Measurements from ENCODE around the gene PTPRN2. TPM values are rescaled to one million over a fixed set of nuclear protein-coding genes. Genes with fewer than 3 reads are reported as not detected.
"Not testable (repeated sequence)": the region's sequence is repeated elsewhere in the genome, so short reads cannot be mapped to it uniquely, and the experiment has no call there.

PTPRN2 gene
- total RNA-seq, 2 experiments from 2014 or later: 0.46 to 0.51 TPM

GRCh38 chr7:157697287-157697686 lies 890.3 kb downstream of the PTPRN2 start:
- peaks cover 32% of the 10 kb centered on the region for H3K27me3 Mint-ChIP-seq
- intact Hi-C loops (cut with DNase I, micrococcal nuclease); CTCF ChIA-PET; H3K9me3 Mint-ChIP-seq (ENCODE audit: low read depth); ATAC-seq; H3K36me3 Mint-ChIP-seq (ENCODE audit: low read depth); POLR2A ChIA-PET; H3K4me3 Mint-ChIP-seq; DNase-seq; H3K27ac Mint-ChIP-seq; H3K4me1 Mint-ChIP-seq: not testable (repeated sequence)

DNA sequence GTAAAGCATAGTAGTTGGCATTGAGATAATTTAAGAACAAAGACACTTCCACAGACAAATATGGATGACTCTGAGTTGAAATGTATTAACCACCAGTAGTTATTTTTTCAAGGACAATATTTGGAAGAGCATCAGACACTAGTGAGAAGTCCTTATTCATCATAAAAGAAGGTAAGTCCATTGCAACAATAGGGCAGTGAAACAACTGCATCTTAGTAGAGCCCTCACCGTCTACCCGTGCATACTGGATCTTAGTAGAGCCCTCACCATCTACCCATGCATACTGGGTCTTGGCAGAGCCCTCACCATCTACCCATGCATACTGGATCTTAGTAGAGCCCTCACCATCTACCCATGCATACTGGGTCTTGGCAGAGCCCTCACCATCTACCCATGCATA lies 892.0 kb downstream of the PTPRN2 start:
- POLR2A ChIA-PET; H3K4me3 Mint-ChIP-seq; intact Hi-C loops (cut with DNase I, micrococcal nuclease); H3K4me1 Mint-ChIP-seq; CTCF ChIA-PET; H3K9me3 Mint-ChIP-seq (ENCODE audit: low read depth); ATAC-seq; H3K36me3 Mint-ChIP-seq (ENCODE audit: low read depth); DNase-seq; H3K27ac Mint-ChIP-seq: not testable (repeated sequence)
- peaks cover 33% of the 10 kb centered on the region for H3K27me3 Mint-ChIP-seq

- H3K27me3 Mint-ChIP-seq: peaks cover 28% of the 10 kb centered on the region
- CTCF ChIA-PET: no interaction called here
- no peak overlapping the region for H3K4me3 Mint-ChIP-seq
- DNase-seq (no peak), ATAC-seq (no peak)
- H3K27ac Mint-ChIP-seq: no peak overlapping the region
- POLR2A ChIA-PET: no interaction called here
- peaks cover 12% of the 10 kb centered on the region for H3K4me1 Mint-ChIP-seq
- H3K9me3 Mint-ChIP-seq (ENCODE audit: low read depth): no peaks in the 10 kb centered on the region
- H3K36me3 Mint-ChIP-seq (ENCODE audit: low read depth): no peaks in the 10 kb centered on the region
- intact Hi-C loops (cut with DNase I, micrococcal nuclease): no loop called here
Observed at GRCh38 chr7:157694376-157694665, 893.3 kb downstream of the PTPRN2 start.

GRCh38 chr7:157693521-157694375 lies 893.9 kb downstream of the PTPRN2 start:
- DNase-seq (no peak), ATAC-seq (no peak)
- Mint-ChIP-seq H3K27me3 (peaks cover 28% of the 10 kb centered on the region), H3K9me3 (ENCODE audit: low read depth) (no peaks in the 10 kb centered on the region), H3K27ac (no peak overlapping the region), H3K4me3 (no peak overlapping the region), H3K4me1 (peaks cover 12% of the 10 kb centered on the region), H3K36me3 (ENCODE audit: low read depth) (no peaks in the 10 kb centered on the region)
- ChIA-PET CTCF (no interaction called here), POLR2A (interaction anchor here (0.6 kb wide), 1 partner anchor 58 kb away, joined by 3 read pairs; no protein-coding TSS in a partner anchor)
- intact Hi-C loops (cut with DNase I, micrococcal nuclease): no loop called here

- intact Hi-C loops (cut with DNase I, micrococcal nuclease): no loop called here
- peaks cover 12% of the 10 kb centered on the region for H3K4me1 Mint-ChIP-seq
- ATAC-seq: no peak
- no peaks in the 10 kb centered on the region for H3K36me3 Mint-ChIP-seq (ENCODE audit: low read depth)
- no peak overlapping the region for H3K4me3 Mint-ChIP-seq
- no peaks in the 10 kb centered on the region for H3K9me3 Mint-ChIP-seq (ENCODE audit: low read depth)
- ChIA-PET POLR2A (interaction anchor here (0.6 kb wide), 1 partner anchor 57 kb away, joined by 3 read pairs; no protein-coding TSS in a partner anchor), CTCF (interaction anchor here (0.6 kb wide), 1 partner anchor 74 kb away, joined by 3 read pairs; no protein-coding TSS in a partner anchor)
- no peak overlapping the region for H3K27ac Mint-ChIP-seq
- no peak for DNase-seq
- peaks cover 34% of the 10 kb centered on the region for H3K27me3 Mint-ChIP-seq
Observed at GRCh38 chr7:157693071-157693520, 894.5 kb downstream of the PTPRN2 start.

GRCh38 chr7:157692460-157693011 lies 895.1 kb downstream of the PTPRN2 start:
- Mint-ChIP-seq H3K27me3 (peaks cover 36% of the 10 kb centered on the region), H3K4me1 (peaks cover 12% of the 10 kb centered on the region), H3K27ac (no peak overlapping the region), H3K36me3 (ENCODE audit: low read depth) (no peaks in the 10 kb centered on the region), H3K9me3 (ENCODE audit: low read depth) (no peaks in the 10 kb centered on the region), H3K4me3 (no peak overlapping the region)
- ChIA-PET POLR2A (no interaction called here), CTCF (interaction anchor here (0.6 kb wide), 1 partner anchor 73 kb away, joined by 3 read pairs; no protein-coding TSS in a partner anchor)
- DNase-seq: no peak
- intact Hi-C loops (cut with DNase I, micrococcal nuclease): no loop called here
- ATAC-seq: no peak

- peaks cover 15% of the 10 kb centered on the region for H3K4me1 Mint-ChIP-seq
- POLR2A ChIA-PET: no interaction called here
- no peaks in the 10 kb centered on the region for H3K9me3 Mint-ChIP-seq (ENCODE audit: low read depth)
- peak overlapping the region; percentile 19 for H3K4me3 Mint-ChIP-seq
- no peaks in the 10 kb centered on the region for H3K36me3 Mint-ChIP-seq (ENCODE audit: low read depth)
- CTCF ChIA-PET: no interaction called here
- H3K27me3 Mint-ChIP-seq: peaks cover 41% of the 10 kb centered on the region
- DNase-seq (no peak), ATAC-seq (no peak)
- intact Hi-C loops (cut with DNase I, micrococcal nuclease): loop anchor here in 1 of 2 experiments (1.0 kb wide), 1 partner anchor 259 kb away; no protein-coding TSS in a partner anchor
- no peak overlapping the region for H3K27ac Mint-ChIP-seq
Observed at GRCh38 chr7:157691586-157692459, 895.8 kb downstream of the PTPRN2 start.

- intact Hi-C loops (cut with DNase I, micrococcal nuclease): loop anchor here in 1 of 2 experiments (1.0 kb wide), 1 partner anchor 258 kb away; no protein-coding TSS in a partner anchor
- Mint-ChIP-seq H3K36me3 (ENCODE audit: low read depth) (no peaks in the 10 kb centered on the region), H3K4me3 (peak overlapping the region; percentile 19), H3K9me3 (ENCODE audit: low read depth) (no peaks in the 10 kb centered on the region), H3K27me3 (peaks cover 49% of the 10 kb centered on the region), H3K4me1 (peaks cover 18% of the 10 kb centered on the region), H3K27ac (no peak overlapping the region)
- DNase-seq (no peak), ATAC-seq (peak; percentile 47)
- POLR2A ChIA-PET: no interaction called here
- CTCF ChIA-PET: no interaction called here
Observed at GRCh38 chr7:157690833-157691585, 896.6 kb downstream of the PTPRN2 start.

- Mint-ChIP-seq H3K9me3 (ENCODE audit: low read depth) (no peaks in the 10 kb centered on the region), H3K4me1 (peaks cover 18% of the 10 kb centered on the region), H3K4me3 (peak overlapping the region; percentile 44), H3K36me3 (ENCODE audit: low read depth) (no peaks in the 10 kb centered on the region), H3K27ac (no peak overlapping the region), H3K27me3 (peaks cover 47% of the 10 kb centered on the region)
- ATAC-seq (no peak), DNase-seq (no peak)
- POLR2A ChIA-PET: no interaction called here
- CTCF ChIA-PET: no interaction called here
- intact Hi-C loops (cut with DNase I, micrococcal nuclease): no loop called here
Observed at GRCh38 chr7:157690058-157690832, 897.4 kb downstream of the PTPRN2 start.

DNA sequence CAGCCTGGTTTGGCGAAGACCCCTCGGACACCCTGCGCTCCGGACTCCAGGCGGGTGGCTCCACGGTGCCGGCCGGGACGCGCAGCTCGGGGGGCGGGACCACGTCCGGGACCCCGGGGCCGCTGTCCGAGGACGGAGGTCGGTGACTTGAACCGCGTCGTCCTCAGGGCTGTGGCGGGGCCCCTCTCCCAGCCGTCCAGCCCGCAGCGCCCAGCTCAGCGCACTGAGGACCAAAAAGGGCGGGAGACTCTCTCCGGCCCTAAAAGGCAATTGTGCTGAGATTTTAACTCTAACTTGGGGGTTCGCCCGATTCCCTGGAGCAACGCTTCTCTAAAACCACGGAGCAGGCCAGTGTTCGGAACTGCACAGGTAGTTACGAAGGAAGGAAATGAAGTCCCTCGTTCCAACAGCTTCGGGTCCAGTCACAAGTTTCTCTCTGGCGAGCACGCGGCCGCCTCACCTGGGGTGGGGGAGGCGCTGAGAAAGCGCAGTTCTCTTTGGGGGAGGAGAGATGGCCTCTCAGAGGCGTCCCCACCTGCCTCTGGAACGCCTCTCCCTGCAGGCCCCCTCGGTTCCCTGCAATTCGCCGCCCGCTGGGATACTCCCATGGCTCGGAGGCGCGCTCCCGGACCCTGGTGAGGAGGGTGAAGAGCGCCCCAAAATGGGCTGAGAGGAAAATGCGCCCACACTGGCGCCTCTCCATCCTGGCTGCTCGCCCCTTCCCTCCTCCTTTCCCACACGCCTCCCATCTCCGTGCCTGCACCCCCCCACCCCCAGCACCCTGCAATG lies 898.2 kb downstream of the PTPRN2 start:
- ATAC-seq: no peak
- Mint-ChIP-seq H3K4me3 (no peak overlapping the region), H3K36me3 (ENCODE audit: low read depth) (no peaks in the 10 kb centered on the region), H3K27me3 (peaks cover 44% of the 10 kb centered on the region), H3K4me1 (peaks cover 18% of the 10 kb centered on the region), H3K9me3 (ENCODE audit: low read depth) (no peaks in the 10 kb centered on the region), H3K27ac (no peak overlapping the region)
- ChIA-PET POLR2A (no interaction called here), CTCF (no interaction called here)
- intact Hi-C loops (cut with DNase I, micrococcal nuclease): loop anchor here (5.0 to 10.0 kb wide), 3 partner anchors 672 to 687 kb away; no protein-coding TSS in a partner anchor
- no peak for DNase-seq
